Naive B cell (primary cell): Measurements from ENCODE around the gene MTR. TPM values are rescaled to one million over a fixed set of nuclear protein-coding genes. Genes with fewer than 3 reads are reported as not detected.
A peak's percentile ranks its signal among the peaks of the same experiment; 100 is the strongest.

Source experiments
- ATAC-seq, 2 donors: fragments of 150-1000 bp; cut with Tn5 transposase; 2 replicates each; pipeline ENCODE4 v1.10.0; 2021; ENCODE audit warnings: low read depth in 2 of 2, mild to moderate bottlenecking in 2 of 2, moderate library complexity in 2 of 2
- DNase-seq: peaks from one replicate; pipeline ENCODE4 v3.0.0; 2022
- H3K27ac Mint-ChIP-seq, 6 donors: one replicate each; pipeline ENCODE4 v1.8.0; 2020 to 2022; ENCODE audit warnings: mild to moderate bottlenecking in 6 of 6, mixed read lengths in 6 of 6, moderate library complexity in 5 of 6, inconsistent platforms in 2 of 6
- H3K27me3 Mint-ChIP-seq, 3 donors: one replicate each; pipeline ENCODE4 v1.8.0; 2021 to 2022; ENCODE audit warnings: mixed read lengths in 3 of 3, mild to moderate bottlenecking in 1 of 3
- H3K36me3 Mint-ChIP-seq, 2 donors: one replicate each; pipeline ENCODE4 v1.8.0; 2020 to 2022; ENCODE audit warnings: mixed read lengths in 2 of 2, inconsistent platforms in 1 of 2, mild to moderate bottlenecking in 1 of 2
- H3K4me1 Mint-ChIP-seq, 3 donors: one replicate each; pipeline ENCODE4 v1.8.0; 2020 to 2022; ENCODE audit warnings: mixed read lengths in 3 of 3, inconsistent platforms in 1 of 3, mild to moderate bottlenecking in 1 of 3, moderate library complexity in 1 of 3
- H3K4me3 Mint-ChIP-seq, 8 donors: one replicate each; pipeline ENCODE4 v1.8.0; 2020 to 2022; ENCODE audit warnings: mild to moderate bottlenecking in 8 of 8, mixed read lengths in 8 of 8, moderate library complexity in 8 of 8, inconsistent platforms in 2 of 8
- H3K9me3 Mint-ChIP-seq, 7 donors: one replicate each; pipeline ENCODE4 v1.8.0; 2020 to 2022; ENCODE audit warnings: mixed read lengths in 7 of 7, mild to moderate bottlenecking in 5 of 7, inconsistent platforms in 2 of 7, moderate library complexity in 1 of 7
- polyA plus RNA-seq, 6 donors: library from polyadenylated mRNA; unstranded; fragments of 300-500 nt; fragmentation: Illumina TruSeq; gene quantifications; one replicate each; pipeline ENCODE4 v1.2.3, GENCODE V29; 2021; ENCODE audit warnings: low read depth in 6 of 6

The MTR gene
- polyA plus RNA-seq, 6 donors from 2014 or later: 5.2 to 17.9 (median 14.7) TPM

GRCh38 chr1:236864996-236865817 is 70.1 kb downstream of the MTR start:
- DNase-seq: no peak
- Mint-ChIP-seq H3K36me3 (peaks cover 20 to 40% of the 10 kb centered on the region in 2 donors), H3K27ac (peak overlapping the region in 1 of 6 donors; percentile 74), H3K27me3 (no peaks in the 10 kb centered on the region), H3K4me1 (no peaks in the 10 kb centered on the region), H3K9me3 (no peaks in the 10 kb centered on the region), H3K4me3 (no peak overlapping the region)
- ATAC-seq: no peak

GRCh38 chr1:236865818-236866155 is 70.7 kb downstream of the MTR start:
- no peaks in the 10 kb centered on the region for H3K9me3 Mint-ChIP-seq
- no peak overlapping the region for H3K27ac Mint-ChIP-seq
- ATAC-seq: no peak
- no peak for DNase-seq
- H3K4me1 Mint-ChIP-seq: peaks cover 0 to 5% (median 0%) of the 10 kb centered on the region in 3 donors
- peaks cover 26 to 42% of the 10 kb centered on the region in 2 donors for H3K36me3 Mint-ChIP-seq
- no peak overlapping the region for H3K4me3 Mint-ChIP-seq
- no peaks in the 10 kb centered on the region for H3K27me3 Mint-ChIP-seq

DNA sequence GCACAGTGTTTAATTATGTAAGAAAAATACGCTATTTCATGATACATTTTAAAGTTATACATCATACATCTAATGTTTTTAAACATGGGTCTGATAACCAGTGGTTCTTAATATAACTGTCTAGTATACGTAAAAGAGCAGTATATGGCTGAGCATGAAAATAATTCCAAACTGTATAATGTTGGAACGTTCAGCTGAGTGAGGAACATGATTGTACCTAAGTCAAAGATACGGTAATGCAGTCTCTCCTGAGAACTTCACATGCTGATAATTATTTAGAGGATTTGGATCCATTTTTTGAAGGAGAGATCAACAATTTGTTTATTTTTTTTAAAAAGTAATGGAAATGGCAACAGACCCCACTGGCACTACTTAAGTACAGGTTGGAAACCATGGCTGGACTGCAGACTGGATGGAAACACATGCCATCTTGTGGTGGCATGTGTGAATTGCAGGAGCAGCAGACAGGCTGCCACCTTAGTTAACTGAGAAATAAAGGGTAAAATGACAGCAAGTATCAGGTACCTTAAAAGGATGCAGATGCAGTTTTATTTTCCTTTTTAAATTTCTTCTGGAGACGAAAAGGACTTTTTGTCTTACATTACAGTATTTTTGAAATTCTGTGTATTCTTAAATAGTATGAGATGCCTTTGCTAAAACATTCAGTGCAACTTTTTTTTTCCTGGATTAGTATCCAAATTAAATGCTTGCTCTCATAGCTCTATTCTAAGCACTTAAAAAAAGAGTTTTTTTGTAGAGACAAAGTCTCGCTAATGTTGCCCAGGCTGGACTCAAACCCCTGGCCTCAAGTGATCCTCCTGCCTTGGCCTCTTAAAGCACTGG is 73.8 kb downstream of the MTR start:
- H3K27me3 Mint-ChIP-seq: no peaks in the 10 kb centered on the region
- H3K27ac Mint-ChIP-seq: no peak overlapping the region
- peaks cover 34 to 44% of the 10 kb centered on the region in 2 donors for H3K36me3 Mint-ChIP-seq
- H3K9me3 Mint-ChIP-seq: no peaks in the 10 kb centered on the region
- H3K4me1 Mint-ChIP-seq: peaks cover 0 to 5% (median 0%) of the 10 kb centered on the region in 3 donors
- DNase-seq: peak; percentile 15
- ATAC-seq: peak in 1 of 2 donors; percentile 46
- H3K4me3 Mint-ChIP-seq: no peak overlapping the region

GRCh38 chr1:236869911-236870310 is 74.8 kb downstream of the MTR start:
- H3K9me3 Mint-ChIP-seq: no peaks in the 10 kb centered on the region
- H3K27ac Mint-ChIP-seq: peak overlapping the region in 1 of 6 donors; percentile 27
- no peak overlapping the region for H3K4me3 Mint-ChIP-seq
- H3K27me3 Mint-ChIP-seq: no peaks in the 10 kb centered on the region
- ATAC-seq: no peak
- H3K4me1 Mint-ChIP-seq: peaks cover 0 to 5% (median 0%) of the 10 kb centered on the region in 3 donors
- no peak for DNase-seq
- H3K36me3 Mint-ChIP-seq: peaks cover 35 to 45% of the 10 kb centered on the region in 2 donors

GRCh38 chr1:236870721-236871120 is 75.6 kb downstream of the MTR start:
- H3K27ac Mint-ChIP-seq: no peak overlapping the region
- H3K36me3 Mint-ChIP-seq: peaks cover 41% of the 10 kb centered on the region in 2 donors
- H3K27me3 Mint-ChIP-seq: no peaks in the 10 kb centered on the region
- H3K9me3 Mint-ChIP-seq: no peaks in the 10 kb centered on the region
- no peak for DNase-seq
- H3K4me3 Mint-ChIP-seq: no peak overlapping the region
- peaks cover 0 to 5% (median 0%) of the 10 kb centered on the region in 3 donors for H3K4me1 Mint-ChIP-seq
- no peak for ATAC-seq

DNA sequence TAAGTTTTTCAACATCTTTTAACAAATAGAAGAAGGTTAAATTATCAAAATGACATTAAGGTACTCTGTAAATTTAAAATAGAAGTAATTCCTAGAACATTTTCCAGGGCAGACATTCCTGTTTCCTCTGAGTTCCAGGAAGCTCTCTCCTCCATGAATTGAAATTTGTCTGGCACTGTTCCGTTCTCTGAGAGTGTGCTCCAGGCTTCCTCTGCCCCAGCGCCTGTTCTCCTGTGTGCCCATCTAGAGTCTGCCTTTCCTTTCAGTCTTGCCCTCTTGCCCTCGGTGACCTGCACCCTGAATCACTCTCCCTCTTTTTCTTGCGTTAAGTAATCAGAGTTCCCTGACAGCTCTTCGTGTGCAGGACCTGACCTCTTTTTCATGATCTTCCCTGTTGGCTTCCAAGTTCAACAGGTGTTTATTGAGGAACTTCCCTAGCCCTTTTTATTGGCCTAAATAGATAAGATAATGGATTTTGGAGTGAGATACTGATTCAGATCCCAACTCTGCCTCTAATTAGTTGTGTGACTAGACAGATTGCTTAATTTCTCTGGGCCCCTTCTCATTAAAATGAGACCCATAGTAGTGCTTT is 77.1 kb downstream of the MTR start:
- no peak for ATAC-seq
- Mint-ChIP-seq H3K36me3 (peaks cover 29 to 48% of the 10 kb centered on the region in 2 donors), H3K27me3 (no peaks in the 10 kb centered on the region), H3K9me3 (no peaks in the 10 kb centered on the region), H3K4me3 (no peak overlapping the region), H3K4me1 (peaks cover 0 to 5% (median 0%) of the 10 kb centered on the region in 3 donors), H3K27ac (peak overlapping the region in 1 of 6 donors; percentile 48)
- DNase-seq: no peak

- no peaks in the 10 kb centered on the region for H3K27me3 Mint-ChIP-seq
- H3K27ac Mint-ChIP-seq: peak overlapping the region in 1 of 6 donors; percentile 27
- no peak overlapping the region for H3K4me3 Mint-ChIP-seq
- ATAC-seq (no peak), DNase-seq (no peak)
- no peaks in the 10 kb centered on the region for H3K9me3 Mint-ChIP-seq
- H3K4me1 Mint-ChIP-seq: no peaks in the 10 kb centered on the region
- peaks cover 22 to 26% of the 10 kb centered on the region in 2 donors for H3K36me3 Mint-ChIP-seq
Observed at GRCh38 chr1:236875975-236876374, 80.9 kb downstream of the MTR start.

- Mint-ChIP-seq H3K27me3 (no peaks in the 10 kb centered on the region), H3K36me3 (peaks cover 16 to 21% of the 10 kb centered on the region in 2 donors), H3K4me3 (no peak overlapping the region), H3K4me1 (no peaks in the 10 kb centered on the region), H3K27ac (no peak overlapping the region), H3K9me3 (no peaks in the 10 kb centered on the region)
- DNase-seq (no peak), ATAC-seq (no peak)
Observed at GRCh38 chr1:236877661-236878060, 82.6 kb downstream of the MTR start.

DNA sequence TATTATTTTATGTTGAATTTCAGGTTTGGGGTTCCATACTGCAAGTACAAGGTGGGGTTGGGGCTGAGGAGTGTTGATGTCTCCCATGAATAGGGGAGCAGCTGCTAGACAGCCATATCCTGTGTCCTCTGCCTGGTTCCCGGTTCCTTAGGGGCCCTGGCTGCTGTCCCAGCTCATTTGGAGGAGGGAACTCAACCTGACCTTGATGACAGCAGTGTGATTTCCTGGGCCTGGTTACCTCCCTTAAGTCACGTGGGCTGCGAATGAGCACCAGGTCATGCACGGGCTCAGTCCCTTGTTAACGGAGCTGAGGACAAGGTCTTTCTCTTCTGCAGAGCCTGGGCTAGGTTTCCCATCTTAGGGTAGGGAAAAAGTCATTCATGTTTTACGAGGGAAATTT is 85.1 kb downstream of the MTR start:
- H3K9me3 Mint-ChIP-seq: no peaks in the 10 kb centered on the region
- H3K36me3 Mint-ChIP-seq: peaks cover 18 to 24% of the 10 kb centered on the region in 2 donors
- H3K27ac Mint-ChIP-seq: no peak overlapping the region
- H3K27me3 Mint-ChIP-seq: no peaks in the 10 kb centered on the region
- H3K4me1 Mint-ChIP-seq: no peaks in the 10 kb centered on the region
- H3K4me3 Mint-ChIP-seq: no peak overlapping the region
- no peak for DNase-seq
- no peak for ATAC-seq

- H3K27ac Mint-ChIP-seq: no peak overlapping the region
- no peaks in the 10 kb centered on the region for H3K9me3 Mint-ChIP-seq
- ATAC-seq: no peak
- peaks cover 31 to 39% of the 10 kb centered on the region in 2 donors for H3K36me3 Mint-ChIP-seq
- H3K27me3 Mint-ChIP-seq: no peaks in the 10 kb centered on the region
- H3K4me3 Mint-ChIP-seq: no peak overlapping the region
- no peak for DNase-seq
- no peaks in the 10 kb centered on the region for H3K4me1 Mint-ChIP-seq
Observed at GRCh38 chr1:236882678-236883077, 87.6 kb downstream of the MTR start.

DNA sequence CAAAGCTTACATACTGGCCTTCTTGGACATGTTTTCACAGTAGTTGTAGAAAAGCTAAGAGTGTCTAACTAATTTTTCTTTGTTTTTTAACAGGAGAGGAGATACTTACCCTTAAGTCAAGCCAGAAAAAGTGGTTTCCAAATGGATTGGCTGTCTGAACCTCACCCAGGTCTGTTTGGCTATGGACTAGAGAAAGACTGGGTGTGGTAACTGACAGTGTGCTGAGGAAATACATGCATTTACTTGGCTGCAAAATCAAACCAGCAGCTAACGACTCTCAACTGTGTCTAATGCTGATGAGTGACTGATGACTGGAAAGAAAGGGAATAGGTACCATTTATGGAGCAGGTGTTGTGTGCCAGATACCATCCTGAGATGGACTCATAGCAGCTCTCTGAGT is 91.1 kb downstream of the MTR start:
- no peak for DNase-seq
- H3K4me1 Mint-ChIP-seq: no peaks in the 10 kb centered on the region
- peak overlapping the region in 2 of 6 donors; percentile 9 to 34 for H3K27ac Mint-ChIP-seq
- no peak overlapping the region for H3K4me3 Mint-ChIP-seq
- no peaks in the 10 kb centered on the region for H3K27me3 Mint-ChIP-seq
- no peak for ATAC-seq
- peaks cover 30 to 53% of the 10 kb centered on the region in 2 donors for H3K36me3 Mint-ChIP-seq
- no peaks in the 10 kb centered on the region for H3K9me3 Mint-ChIP-seq

GRCh38 chr1:236887081-236887480 is 92.0 kb downstream of the MTR start:
- DNase-seq (no peak), ATAC-seq (no peak)
- Mint-ChIP-seq H3K36me3 (peaks cover 37 to 62% of the 10 kb centered on the region in 2 donors), H3K9me3 (no peaks in the 10 kb centered on the region), H3K27me3 (no peaks in the 10 kb centered on the region), H3K27ac (peak overlapping the region in 1 of 6 donors; percentile 34), H3K4me1 (no peaks in the 10 kb centered on the region), H3K4me3 (no peak overlapping the region)

GRCh38 chr1:236888126-236888525 is 93.0 kb downstream of the MTR start:
- H3K27ac Mint-ChIP-seq: no peak overlapping the region
- H3K4me1 Mint-ChIP-seq: no peaks in the 10 kb centered on the region
- DNase-seq: no peak
- H3K9me3 Mint-ChIP-seq: no peaks in the 10 kb centered on the region
- peaks cover 42 to 62% of the 10 kb centered on the region in 2 donors for H3K36me3 Mint-ChIP-seq
- H3K27me3 Mint-ChIP-seq: no peaks in the 10 kb centered on the region
- H3K4me3 Mint-ChIP-seq: no peak overlapping the region
- ATAC-seq: no peak
